CD4-positive, alpha-beta T cell treated with Interferon alpha-2 for 1 hour (primary cell): ENCODE data around the gene RHD.
"Not testable (repeated sequence)": the region's sequence is repeated elsewhere in the genome, so short reads cannot be mapped to it uniquely, and the experiment has no call there.

Experiments
- DNase-seq, 2 donors: peaks; one replicate each; pipeline ENCODE4 v3.0.0-alpha.2; 2020 to 2022

RHD gene

GRCh38 chr1:25272238-25272637, at the start of gene RHD:
Gene RHD (plus strand): TSS chr1:25272509. CDS start chr1:25272548, 39 bp downstream.
- not testable (repeated sequence) for DNase-seq

GRCh38 chr1:25222606-25223005, 49.7 kb upstream of the RHD start:
- DNase-seq = no peak

GRCh38 chr1:25223471-25223870, 48.8 kb upstream of the RHD start:
- DNase-seq = no peak

GRCh38 chr1:25232027-25232865, 40.1 kb upstream of the RHD start, which contains the start of gene SYF2:
Gene SYF2 (minus strand): TSS chr1:25232502. CDS start chr1:25232467, 35 bp downstream.
- DNase-seq = peak; percentile 92 to 94

- peak; percentile 82 to 85 for DNase-seq
Measured at GRCh38 chr1:25232866-25233784, 39.2 kb upstream of the RHD start.

GRCh38 chr1:25235411-25235810, 36.9 kb upstream of the RHD start:
- DNase-seq = not testable (repeated sequence)

GRCh38 chr1:25236261-25236660, 36.0 kb upstream of the RHD start:
- DNase-seq = not testable (repeated sequence)

GRCh38 chr1:25238046-25238445, 34.3 kb upstream of the RHD start:
- no peak for DNase-seq

- peak; percentile 92 to 93 for DNase-seq
Measured at GRCh38 chr1:25239681-25240541, 32.4 kb upstream of the RHD start.

- no peak for DNase-seq
Measured at GRCh38 chr1:25243907-25244306, 28.4 kb upstream of the RHD start.

GRCh38 chr1:25245393-25245792, 26.9 kb upstream of the RHD start:
- no peak for DNase-seq

- DNase-seq = peak in 1 of 2 donors; percentile 32
Measured at GRCh38 chr1:25245809-25246599, 26.3 kb upstream of the RHD start.

- peak; percentile 18 to 42 for DNase-seq
Measured at GRCh38 chr1:25246600-25247023, 25.7 kb upstream of the RHD start.

GRCh38 chr1:25247024-25247828, 25.1 kb upstream of the RHD start, which contains the start of gene RSRP1:
Gene RSRP1 (minus strand): TSS chr1:25247454. CDS start chr1:25246963, 491 bp downstream.
- peak; percentile 100 for DNase-seq

- no peak for DNase-seq
Measured at GRCh38 chr1:25247829-25248754, 24.2 kb upstream of the RHD start.

GRCh38 chr1:25253911-25254310, 18.4 kb upstream of the RHD start:
- DNase-seq = no peak

- DNase-seq = no peak
Measured at GRCh38 chr1:25255706-25256577, 16.4 kb upstream of the RHD start.

- DNase-seq = no peak
Measured at GRCh38 chr1:25256578-25256965, 15.7 kb upstream of the RHD start.
